Vagina (tissue), 2 donors: ENCODE measurements around the gene CLSTN1.

Experiments used
- POLR2AphosphoS5 ChIP-seq, 2 donors: sonication (generic); formaldehyde crosslinking; IDR thresholded peaks; one replicate each; pipeline ENCODE4 v1.9.0; 2017; ENCODE audit warnings: antibody characterized with exemption in 2 of 2, mild to moderate bottlenecking in 2 of 2, low read depth in 1 of 2; ENCODE audit not compliant: insufficient read depth in 1 of 2
- TF ChIP-seq, protein P1 (sequence below), 3 experiments: fragments of 450-650 bp in 2 of 3; fragments of 200-600 bp in 1 of 3; sonication (generic) in 1 of 3; IDR thresholded peaks; one replicate each; pipeline ENCODE4 v1.5.1; 2017 to 2019; ENCODE audit warnings: antibody characterized with exemption in 3 of 3, mild to moderate bottlenecking in 2 of 3, moderate library complexity in 2 of 3

DNA sequence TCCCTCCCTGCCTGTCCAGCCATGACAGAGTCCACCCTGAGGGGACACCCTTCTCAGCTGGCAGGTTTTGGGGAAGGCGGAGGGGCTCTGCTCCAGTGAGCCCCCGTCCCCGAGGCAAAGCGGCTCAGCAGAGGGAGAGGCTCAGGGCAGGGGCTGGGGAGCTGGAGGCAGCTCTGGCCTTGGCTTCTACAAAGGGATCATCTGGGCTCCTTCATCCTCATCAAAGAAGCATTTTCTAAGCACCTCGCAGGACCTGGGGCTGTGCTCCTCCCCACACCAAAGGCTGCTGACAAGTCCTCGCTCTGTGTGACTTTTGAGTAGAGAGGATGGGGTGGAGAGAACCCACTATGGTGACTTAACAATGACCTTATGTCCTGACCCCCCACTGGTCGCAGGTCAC, 21.0 kb upstream of the CLSTN1 start:
- TF ChIP-seq, protein P1, sequence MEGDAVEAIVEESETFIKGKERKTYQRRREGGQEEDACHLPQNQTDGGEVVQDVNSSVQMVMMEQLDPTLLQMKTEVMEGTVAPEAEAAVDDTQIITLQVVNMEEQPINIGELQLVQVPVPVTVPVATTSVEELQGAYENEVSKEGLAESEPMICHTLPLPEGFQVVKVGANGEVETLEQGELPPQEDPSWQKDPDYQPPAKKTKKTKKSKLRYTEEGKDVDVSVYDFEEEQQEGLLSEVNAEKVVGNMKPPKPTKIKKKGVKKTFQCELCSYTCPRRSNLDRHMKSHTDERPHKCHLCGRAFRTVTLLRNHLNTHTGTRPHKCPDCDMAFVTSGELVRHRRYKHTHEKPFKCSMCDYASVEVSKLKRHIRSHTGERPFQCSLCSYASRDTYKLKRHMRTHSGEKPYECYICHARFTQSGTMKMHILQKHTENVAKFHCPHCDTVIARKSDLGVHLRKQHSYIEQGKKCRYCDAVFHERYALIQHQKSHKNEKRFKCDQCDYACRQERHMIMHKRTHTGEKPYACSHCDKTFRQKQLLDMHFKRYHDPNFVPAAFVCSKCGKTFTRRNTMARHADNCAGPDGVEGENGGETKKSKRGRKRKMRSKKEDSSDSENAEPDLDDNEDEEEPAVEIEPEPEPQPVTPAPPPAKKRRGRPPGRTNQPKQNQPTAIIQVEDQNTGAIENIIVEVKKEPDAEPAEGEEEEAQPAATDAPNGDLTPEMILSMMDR (IDR thresholded peaks at IDR 0.05): no peak
- no peak for TF ChIP-seq POLR2AphosphoS5 (IDR thresholded peaks at IDR 0.05; ENCODE audit: insufficient read depth in 1 of 2, low read depth in 1 of 2)
